ENCODE data around the gene PSMC5.
A peak's percentile ranks its signal among the peaks of the same experiment; 100 is the strongest.

The PSMC5 gene

DNA sequence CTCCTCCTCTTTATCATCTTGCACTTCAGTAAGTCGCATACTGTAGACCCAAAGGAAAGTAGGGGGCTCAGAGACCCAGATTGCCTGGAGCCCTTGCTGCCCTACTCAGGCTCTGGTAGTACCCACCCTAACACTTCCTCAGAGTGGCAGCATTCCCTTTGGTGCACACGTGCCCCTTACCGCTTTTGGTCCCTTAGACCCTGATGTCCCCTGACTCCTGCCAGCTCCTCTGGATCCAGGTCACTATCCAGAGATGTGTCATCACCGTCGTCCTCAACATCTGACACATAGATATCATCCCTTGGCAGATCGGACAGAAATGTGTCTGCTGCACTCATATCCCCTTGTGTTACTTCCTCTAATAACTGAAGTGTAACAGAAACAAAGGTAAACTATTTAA is 5.4 kb upstream of the PSMC5 start:
- DNase-seq = no peak

GRCh38 chr17:63822537-63822936 is 4.7 kb upstream of the PSMC5 start:
- DNase-seq = no peak

DNA sequence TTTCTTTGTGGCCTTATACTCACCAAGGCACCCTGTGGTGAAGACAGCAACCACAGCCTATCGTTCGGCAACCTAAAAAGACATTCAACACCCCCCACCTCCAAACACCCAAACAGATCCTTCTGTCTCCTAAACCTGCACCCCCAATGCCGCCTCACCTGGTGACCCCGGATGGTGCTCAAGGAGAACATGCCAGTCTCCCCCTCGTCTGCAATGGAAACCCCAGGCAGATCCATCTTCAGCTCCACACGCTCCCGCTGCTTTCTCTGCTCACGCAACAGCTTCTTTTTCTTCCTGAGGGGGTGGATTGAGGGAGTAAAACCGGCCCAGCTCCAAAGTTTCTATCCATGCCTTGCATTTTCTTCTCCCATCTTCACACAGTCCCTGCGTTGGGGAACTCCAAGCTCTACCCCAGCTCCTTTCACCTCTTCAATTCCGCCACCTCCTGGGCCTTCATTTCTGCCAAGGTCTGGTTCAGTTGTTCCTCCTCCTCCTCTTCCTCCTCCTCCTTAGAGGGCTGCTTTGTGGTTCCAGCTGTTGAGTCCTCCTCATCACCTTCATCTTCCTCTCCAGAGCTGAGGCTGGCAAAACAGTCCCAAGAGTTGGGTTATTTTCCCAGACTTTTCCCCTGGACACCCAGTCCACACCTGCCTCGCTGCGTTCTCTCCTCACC is 3.4 kb upstream of the PSMC5 start:
- no peak for DNase-seq

DNA sequence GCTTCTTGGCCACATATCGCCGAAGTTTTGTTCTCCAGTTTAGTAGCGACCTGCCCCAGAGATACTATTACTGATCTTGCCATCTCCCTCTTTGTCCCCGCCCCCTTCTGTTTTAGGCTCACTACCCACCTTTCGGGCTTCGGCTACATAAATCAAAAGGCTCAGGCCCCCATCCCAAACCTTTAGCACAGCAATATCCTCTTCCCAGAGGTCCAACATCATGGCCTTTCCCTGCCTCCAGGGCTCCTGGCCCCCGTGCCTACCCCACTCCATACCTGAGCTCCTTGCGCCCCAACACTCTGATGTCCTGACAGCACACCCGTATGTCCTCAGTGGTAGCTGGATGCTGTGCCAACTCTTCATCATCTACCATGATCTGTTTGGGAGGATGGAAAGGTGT is 2.9 kb upstream of the PSMC5 start:
- no peak for DNase-seq

DNA sequence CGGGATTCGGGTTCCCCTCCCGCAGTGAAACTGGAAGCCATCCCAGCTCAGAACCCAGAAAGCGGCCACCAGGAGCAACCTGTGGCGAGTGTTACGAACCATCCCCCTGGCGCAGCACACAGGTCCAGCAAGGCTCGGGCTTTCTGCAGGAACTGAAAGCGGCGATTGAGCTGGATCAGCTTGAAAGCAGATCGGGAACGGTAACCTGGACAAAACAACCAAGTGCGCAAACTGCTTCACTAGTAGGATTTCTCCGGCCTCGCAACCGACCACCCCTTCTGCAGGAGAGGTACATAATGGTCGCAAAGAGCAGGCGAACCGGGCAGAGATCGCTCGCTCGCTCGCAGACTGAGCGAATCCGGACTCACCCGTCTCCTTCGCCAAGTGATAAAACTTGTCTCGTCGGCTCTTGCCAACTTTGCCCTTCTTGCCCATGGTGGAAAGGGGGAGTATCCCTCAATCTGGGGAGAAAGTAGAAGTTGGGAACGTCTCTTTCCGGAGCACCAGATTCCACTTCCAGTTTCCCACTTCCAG is 696 bp upstream of the PSMC5 start:
- no peak for DNase-seq

DNA sequence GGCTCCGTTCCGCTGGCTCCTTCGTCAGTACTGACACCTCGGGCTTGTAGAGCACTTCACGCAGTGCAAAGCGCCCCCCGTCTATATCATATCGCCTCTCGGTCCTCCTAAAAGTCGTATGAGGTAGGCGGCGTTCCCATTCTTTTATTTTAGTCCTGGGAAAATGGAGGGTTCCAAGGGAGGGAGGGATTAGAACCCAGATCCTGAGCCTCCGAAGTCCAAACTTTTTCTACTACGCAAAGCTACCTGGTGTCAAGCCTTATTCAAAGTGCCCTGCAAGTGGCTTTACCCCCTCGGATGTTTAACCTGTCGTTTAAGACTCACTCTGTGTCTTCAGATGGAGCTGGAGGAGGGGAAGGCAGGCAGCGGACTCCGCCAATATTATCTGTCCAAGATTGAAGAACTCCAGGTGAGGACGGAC is 580 bp downstream of the PSMC5 start:
- DNase-seq = no peak

DNA sequence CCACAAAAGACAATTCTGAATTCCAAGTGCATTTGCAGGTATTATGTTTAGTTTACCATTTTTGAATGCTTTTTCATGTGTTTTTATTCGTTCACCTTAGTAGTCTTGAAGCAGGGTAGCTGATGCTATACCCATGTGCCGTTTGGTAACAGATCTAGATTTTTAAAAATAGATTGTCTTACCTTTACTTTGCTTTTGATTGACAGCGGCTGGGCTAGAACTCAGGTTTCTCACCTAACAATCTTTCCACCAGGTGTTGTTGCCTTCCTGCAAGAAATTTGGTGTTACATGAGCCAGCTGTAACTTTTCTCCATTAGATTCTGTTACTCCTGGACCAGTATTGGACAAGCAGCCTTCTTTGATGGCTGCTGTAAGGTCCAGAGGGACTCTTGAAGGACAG is 1.7 kb downstream of the PSMC5 start:
- DNase-seq = no peak

DNA sequence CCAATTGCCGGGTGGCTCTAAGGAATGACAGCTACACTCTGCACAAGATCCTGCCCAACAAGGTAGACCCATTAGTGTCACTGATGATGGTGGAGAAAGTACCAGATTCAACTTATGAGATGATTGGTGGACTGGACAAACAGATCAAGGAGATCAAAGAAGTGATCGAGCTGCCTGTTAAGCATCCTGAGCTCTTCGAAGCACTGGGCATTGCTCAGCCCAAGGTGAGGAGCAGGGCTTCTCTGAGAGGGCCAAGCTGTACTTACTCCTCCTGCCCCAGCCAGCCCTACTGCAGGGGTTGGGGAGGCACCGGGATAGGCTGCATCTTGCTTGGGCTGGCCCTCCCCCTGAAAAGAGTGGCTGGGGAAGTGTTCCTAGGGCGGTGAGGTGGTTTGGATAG is 3.0 kb downstream of the PSMC5 start:
- no peak for DNase-seq

- no peak for DNase-seq
Measured at GRCh38 chr17:63830904-63831491, 3.8 kb downstream of the PSMC5 start.

DNA sequence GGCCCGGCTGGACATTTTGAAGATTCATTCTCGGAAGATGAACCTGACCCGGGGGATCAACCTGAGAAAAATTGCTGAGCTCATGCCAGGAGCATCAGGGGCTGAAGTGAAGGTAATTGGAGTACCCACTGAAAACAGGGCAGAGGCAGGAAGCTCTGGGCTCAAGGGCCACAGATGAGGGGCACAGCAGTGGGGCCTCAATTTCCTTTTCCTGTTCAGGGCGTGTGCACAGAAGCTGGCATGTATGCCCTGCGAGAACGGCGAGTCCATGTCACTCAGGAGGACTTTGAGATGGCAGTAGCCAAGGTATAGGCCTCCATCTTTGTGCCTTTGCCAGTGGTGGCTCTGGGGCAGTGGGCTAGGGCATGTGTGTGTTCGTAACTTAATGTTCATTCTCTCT is 4.3 kb downstream of the PSMC5 start:
- no peak for DNase-seq

DNA sequence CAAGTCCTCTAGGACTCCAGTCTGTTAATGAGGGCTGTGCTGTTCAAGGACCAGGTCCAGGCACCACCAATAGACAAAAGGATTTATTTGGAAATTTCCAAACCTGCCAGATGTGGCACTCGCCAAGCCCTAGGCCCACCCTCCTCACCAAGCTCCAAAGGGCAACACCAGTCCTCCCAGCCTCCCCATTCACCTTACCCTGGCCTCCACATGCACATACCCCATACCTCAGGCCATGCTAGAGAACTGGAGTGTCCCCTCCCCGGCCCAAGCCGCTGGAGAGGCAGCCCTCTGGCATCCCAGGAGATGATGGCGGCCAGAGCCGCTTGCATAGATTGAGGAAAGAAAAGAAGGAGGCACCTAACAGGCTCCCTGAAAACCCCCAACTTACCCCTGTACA is 4.8 kb downstream of the PSMC5 start:
- no peak for DNase-seq

DNA sequence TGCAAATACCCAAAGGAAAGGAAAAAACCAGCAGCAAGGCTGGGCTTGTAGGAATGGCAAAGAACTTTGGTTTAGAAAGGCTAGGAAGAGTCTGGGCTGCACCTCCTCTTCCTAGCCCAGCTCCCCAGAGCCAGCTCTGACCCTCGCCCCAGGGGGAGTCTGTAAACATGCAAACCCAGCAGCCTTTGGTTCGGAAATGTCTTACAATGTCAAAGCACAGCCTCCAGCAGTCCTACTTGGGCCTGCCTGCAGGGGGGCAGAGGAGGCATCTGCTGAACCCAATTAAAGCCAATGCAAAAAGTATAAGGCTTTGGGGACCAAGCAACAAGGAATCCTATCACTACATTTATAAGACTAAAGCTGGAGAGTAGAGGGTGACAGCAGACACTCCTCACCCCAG is 5.2 kb downstream of the PSMC5 start:
- no peak for DNase-seq

DNA sequence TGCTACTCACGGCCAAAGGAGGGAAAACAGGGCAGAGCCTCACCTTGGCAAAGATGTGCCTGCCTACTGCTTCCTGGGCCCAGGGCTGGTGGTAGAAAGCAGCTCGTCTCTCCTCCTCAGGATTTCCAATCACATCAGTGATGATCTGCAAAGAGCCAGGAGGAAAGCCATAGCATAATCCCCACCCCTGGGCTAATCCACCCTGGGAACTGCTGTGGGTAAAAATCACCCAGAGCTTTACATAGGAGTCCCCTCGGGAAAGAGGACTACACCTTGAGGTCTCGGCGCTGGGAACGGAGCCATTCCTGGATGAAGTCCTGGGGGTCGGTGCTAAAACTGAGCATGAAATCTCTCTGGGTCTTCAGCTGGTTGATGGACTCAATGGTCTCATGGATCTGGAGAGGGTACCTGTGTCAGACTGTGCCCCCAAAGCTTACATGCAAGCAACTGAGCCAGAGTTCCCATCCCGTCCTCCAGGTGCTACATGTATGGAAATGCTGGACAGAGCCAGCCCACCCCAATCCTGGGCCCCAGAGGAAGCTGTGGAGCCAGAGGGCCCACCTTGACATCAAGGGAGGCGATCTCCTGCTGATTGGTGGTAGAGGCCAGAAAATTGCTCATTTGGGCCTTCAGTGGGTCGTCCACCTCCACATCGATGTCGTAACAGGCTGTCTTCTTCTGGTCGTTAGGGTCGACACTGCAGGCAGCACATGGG is 6.0 kb downstream of the PSMC5 start:
- DNase-seq = no peak

- no peak for DNase-seq
Measured at GRCh38 chr17:63833741-63834373, 6.6 kb downstream of the PSMC5 start.

- peak; percentile 62 to 86 for DNase-seq
Measured at GRCh38 chr17:63834431-63835166, 7.4 kb downstream of the PSMC5 start.

GRCh38 chr17:63835167-63835720 is 8.0 kb downstream of the PSMC5 start:
- no peak for DNase-seq

- no peak for DNase-seq
Measured at GRCh38 chr17:63836811-63837210, 9.6 kb downstream of the PSMC5 start.

DNA sequence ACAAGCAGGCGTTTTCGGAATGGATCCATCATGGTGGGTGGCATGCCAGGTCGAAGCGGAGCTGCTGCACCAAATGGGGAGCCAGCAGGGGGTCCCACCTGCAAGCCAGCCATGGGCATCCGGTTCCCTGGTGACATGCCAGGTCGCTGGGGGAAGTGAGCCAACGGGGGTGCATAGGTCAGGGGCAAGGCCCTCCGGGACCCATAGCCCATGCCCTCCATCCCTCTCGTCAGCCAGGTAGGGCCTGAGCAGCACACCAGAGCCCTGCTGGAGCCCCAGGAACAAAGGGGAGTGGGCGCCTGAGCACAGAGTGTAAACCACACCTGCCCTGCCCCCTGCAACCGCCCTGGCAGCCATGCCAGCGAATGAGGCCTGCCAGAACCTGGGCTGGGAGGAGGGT is 10.2 kb downstream of the PSMC5 start:
- DNase-seq = no peak

GRCh38 chr17:63837962-63838600 is 10.8 kb downstream of the PSMC5 start:
- no peak for DNase-seq

- no peak for DNase-seq
Measured at GRCh38 chr17:63838631-63839171, 11.5 kb downstream of the PSMC5 start.

GRCh38 chr17:63840591-63841349 is 13.5 kb downstream of the PSMC5 start:
- no peak for DNase-seq
